HEK293T (cell line): ENCODE results near the gene JUNB.

Source experiments
- CTCF ChIA-PET: fragments of 350-600 bp; formaldehyde crosslinking; extraction: SDS; loops from one replicate; lab custom pipeline; 2021; ENCODE audit warnings: antibody characterized with exemption, inconsistent platforms; lab: Yijun Ruan, JAX
- POLR2A ChIA-PET: fragments of 350-600 bp; formaldehyde crosslinking; extraction: SDS; loops from one replicate; lab custom pipeline; 2020; ENCODE audit warnings: antibody characterized with exemption, inconsistent platforms; lab: Yijun Ruan, JAX
- DNase-seq: peaks from one replicate; pipeline ENCODE4 v3.0.0; 2012; ENCODE audit warnings: mixed read lengths; ENCODE audit errors: extremely low spot score
- ARNT ChIP-seq: fragments of 450-650 bp; IDR thresholded peaks from 2 replicates; pipeline ENCODE4 v1.6.1; 2017; ENCODE audit warnings: mild to moderate bottlenecking
- BHLHE40 ChIP-seq: fragments of 450-650 bp; IDR thresholded peaks from 2 replicates; pipeline ENCODE4 v1.6.1; 2016; ENCODE audit warnings: mild to moderate bottlenecking, moderate library complexity, borderline replicate concordance
- CTBP1 ChIP-seq: fragments of 450-650 bp; IDR thresholded peaks from 2 replicates; pipeline ENCODE4 v1.6.1; 2016; ENCODE audit warnings: borderline replicate concordance
- ELF4 ChIP-seq: fragments of 450-650 bp; IDR thresholded peaks from 2 replicates; pipeline ENCODE4 v1.6.1; 2017; ENCODE audit warnings: antibody characterized with exemption
- FOXA1 ChIP-seq: fragments of 450-650 bp; IDR thresholded peaks from 2 replicates; pipeline ENCODE4 v1.6.1; 2016; ENCODE audit warnings: mild to moderate bottlenecking
- FOXK2 ChIP-seq: fragments of 450-650 bp; IDR thresholded peaks from 2 replicates; pipeline ENCODE4 v1.6.1; 2016; ENCODE audit warnings: mild to moderate bottlenecking
- FOXM1 ChIP-seq: fragments of 450-650 bp; IDR thresholded peaks from 2 replicates; pipeline ENCODE4 v1.6.1; 2017; ENCODE audit warnings: mild to moderate bottlenecking, borderline replicate concordance
- HDGF ChIP-seq: fragments of 450-650 bp; IDR thresholded peaks from 2 replicates; pipeline ENCODE4 v1.6.1; 2017; ENCODE audit warnings: antibody characterized with exemption, borderline replicate concordance
- L3MBTL2 ChIP-seq: fragments of 450-650 bp; conservative IDR thresholded peaks from 2 replicates; pipeline ENCODE4 v1.6.1; 2016; ENCODE audit warnings: mild to moderate bottlenecking
- LEF1 ChIP-seq: fragments of 450-650 bp; IDR thresholded peaks from 2 replicates; pipeline ENCODE4 v1.6.1; 2017; ENCODE audit warnings: mild to moderate bottlenecking, borderline replicate concordance
- NFRKB ChIP-seq: fragments of 450-650 bp; IDR thresholded peaks from 2 replicates; pipeline ENCODE4 v1.6.1; 2016; ENCODE audit warnings: mild to moderate bottlenecking, moderate library complexity
- SP1 ChIP-seq: fragments of 450-650 bp; IDR thresholded peaks from 2 replicates; pipeline ENCODE4 v1.6.1; 2017
- SUZ12 ChIP-seq: fragments of 450-650 bp; IDR thresholded peaks from 2 replicates; pipeline ENCODE4 v1.6.1; 2016; ENCODE audit warnings: mild to moderate bottlenecking
- TARDBP ChIP-seq: fragments of 450-650 bp; IDR thresholded peaks from 2 replicates; pipeline ENCODE4 v1.6.1; 2016
- ZNF384 ChIP-seq: fragments of 450-650 bp; IDR thresholded peaks from 2 replicates; pipeline ENCODE4 v1.6.1; 2016
- TF ChIP-seq, protein P1 (sequence below): fragments of 450-650 bp; IDR thresholded peaks from 2 replicates; pipeline ENCODE4 v1.6.1; 2016

The JUNB gene

GRCh38 chr19:12770922-12771321, 20.4 kb upstream of the JUNB start:
- POLR2A ChIA-PET: interaction anchor here (0.9 kb wide), 1 partner anchor 22 kb away, joined by 4 read pairs; no protein-coding TSS in a partner anchor
- CTCF ChIA-PET: no interaction called here
- no peak for DNase-seq
- TF ChIP-seq BHLHE40 (no peak), ELF4 (no peak), CTBP1 (no peak)

DNA sequence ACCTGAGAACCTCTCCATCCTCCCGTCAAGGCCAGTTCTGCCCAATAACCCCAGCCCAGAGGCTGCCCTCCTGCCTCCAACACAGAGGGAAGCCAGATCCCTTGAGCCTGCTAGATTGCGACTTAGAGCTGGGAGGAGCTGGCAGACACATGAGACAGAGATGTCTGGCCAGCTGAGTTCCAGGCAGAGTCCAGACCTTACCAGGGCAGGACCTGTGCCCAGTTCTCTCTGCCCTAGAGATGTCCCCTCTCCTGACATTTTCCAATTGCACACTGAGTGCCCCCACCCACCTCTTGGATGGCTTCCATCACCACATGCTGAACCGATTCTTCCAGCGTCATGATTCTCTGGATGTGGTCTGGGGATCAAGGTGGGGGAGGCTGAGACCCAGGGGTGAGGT, 19.0 kb upstream of the JUNB start:
- DNase-seq: no peak
- TF ChIP-seq SUZ12: no peak
- no peak for TF ChIP-seq TARDBP
- no peak for TF ChIP-seq HDGF
- no peak for TF ChIP-seq L3MBTL2
- TF ChIP-seq CTBP1: no peak
- ChIA-PET CTCF (interaction anchor here (0.6 to 1.6 kb wide), 3 partner anchors 15 to 1317 kb away, joined by 3 to 5 read pairs (median 4); no protein-coding TSS in a partner anchor), POLR2A (interaction anchor here (1.1 kb wide), 1 partner anchor 37 kb away, joined by 4 read pairs; no protein-coding TSS in a partner anchor)

DNA sequence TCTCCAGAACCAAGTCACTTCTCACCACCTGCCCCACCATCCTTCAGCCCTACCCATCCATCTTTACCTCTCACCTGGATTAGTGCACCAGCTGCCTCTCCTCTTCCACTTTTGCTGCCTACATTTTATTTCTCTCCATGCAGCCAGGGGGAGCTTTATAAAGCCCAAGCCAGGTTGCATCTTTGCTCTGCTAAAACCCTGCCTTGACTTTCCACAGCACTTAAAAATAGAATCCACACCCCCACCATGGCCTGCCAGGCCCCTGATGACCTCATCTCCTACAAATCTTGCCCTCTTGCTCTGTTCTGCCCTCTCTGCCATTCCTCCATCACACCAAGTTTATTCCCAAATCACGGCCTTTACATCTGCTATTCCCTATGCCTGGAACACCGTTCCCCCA, 17.7 kb upstream of the JUNB start:
- TF ChIP-seq HDGF: no peak
- CTCF ChIA-PET: interaction anchor here (0.8 to 1.6 kb wide), 4 partner anchors 13 to 23 kb away, joined by 4 to 7 read pairs (median 6); no protein-coding TSS in a partner anchor
- POLR2A ChIA-PET: interaction anchor here (0.9 to 1.2 kb wide), 3 partner anchors 33 to 118 kb away, joined by 3 to 6 read pairs (median 4); partner anchors contain the start of genes GCDH and RNASEH2A
- no peak for DNase-seq

- TF ChIP-seq TARDBP (no peak), L3MBTL2 (peak; percentile 12; the same call in 1 of the 2 replicates)
- TF ChIP-seq, protein P1, sequence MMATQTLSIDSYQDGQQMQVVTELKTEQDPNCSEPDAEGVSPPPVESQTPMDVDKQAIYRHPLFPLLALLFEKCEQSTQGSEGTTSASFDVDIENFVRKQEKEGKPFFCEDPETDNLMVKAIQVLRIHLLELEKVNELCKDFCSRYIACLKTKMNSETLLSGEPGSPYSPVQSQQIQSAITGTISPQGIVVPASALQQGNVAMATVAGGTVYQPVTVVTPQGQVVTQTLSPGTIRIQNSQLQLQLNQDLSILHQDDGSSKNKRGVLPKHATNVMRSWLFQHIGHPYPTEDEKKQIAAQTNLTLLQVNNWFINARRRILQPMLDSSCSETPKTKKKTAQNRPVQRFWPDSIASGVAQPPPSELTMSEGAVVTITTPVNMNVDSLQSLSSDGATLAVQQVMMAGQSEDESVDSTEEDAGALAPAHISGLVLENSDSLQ: no peak
- ChIA-PET POLR2A (no interaction called here), CTCF (no interaction called here)
- DNase-seq: no peak
Observed at GRCh38 chr19:12774588-12775555, 16.4 kb upstream of the JUNB start, which contains the start of gene HOOK2. Gene HOOK2, minus strand, starts transcription at chr19:12775552. Its CDS starts 103 bp downstream, at chr19:12775449.

- DNase-seq: peak; percentile 76
- TF ChIP-seq LEF1 (no peak), FOXA1 (no peak), NFRKB (no peak), BHLHE40 (no peak), HDGF (no peak), FOXK2 (no peak), CTBP1 (no peak), SP1 (no peak), TARDBP (no peak), SUZ12 (no peak), L3MBTL2 (no peak), FOXM1 (no peak; the same call in 1 of the 2 replicates), ZNF384 (no peak)
- TF ChIP-seq, protein P1: no peak
- ChIA-PET POLR2A (interaction anchor here (0.6 to 3.7 kb wide), 11 partner anchors 10 to 114 kb away, joined by 3 to 55 read pairs (median 5); partner anchors contain the start of genes GCDH and JUNB), CTCF (interaction anchor here (0.6 to 3.3 kb wide), 14 partner anchors 11 to 1347 kb away, joined by 3 to 19 read pairs (median 5); partner anchors contain the start of genes JUNB, PRDX2 and THSD8)
Observed at GRCh38 chr19:12777217-12778016, 13.9 kb upstream of the JUNB start.

DNA sequence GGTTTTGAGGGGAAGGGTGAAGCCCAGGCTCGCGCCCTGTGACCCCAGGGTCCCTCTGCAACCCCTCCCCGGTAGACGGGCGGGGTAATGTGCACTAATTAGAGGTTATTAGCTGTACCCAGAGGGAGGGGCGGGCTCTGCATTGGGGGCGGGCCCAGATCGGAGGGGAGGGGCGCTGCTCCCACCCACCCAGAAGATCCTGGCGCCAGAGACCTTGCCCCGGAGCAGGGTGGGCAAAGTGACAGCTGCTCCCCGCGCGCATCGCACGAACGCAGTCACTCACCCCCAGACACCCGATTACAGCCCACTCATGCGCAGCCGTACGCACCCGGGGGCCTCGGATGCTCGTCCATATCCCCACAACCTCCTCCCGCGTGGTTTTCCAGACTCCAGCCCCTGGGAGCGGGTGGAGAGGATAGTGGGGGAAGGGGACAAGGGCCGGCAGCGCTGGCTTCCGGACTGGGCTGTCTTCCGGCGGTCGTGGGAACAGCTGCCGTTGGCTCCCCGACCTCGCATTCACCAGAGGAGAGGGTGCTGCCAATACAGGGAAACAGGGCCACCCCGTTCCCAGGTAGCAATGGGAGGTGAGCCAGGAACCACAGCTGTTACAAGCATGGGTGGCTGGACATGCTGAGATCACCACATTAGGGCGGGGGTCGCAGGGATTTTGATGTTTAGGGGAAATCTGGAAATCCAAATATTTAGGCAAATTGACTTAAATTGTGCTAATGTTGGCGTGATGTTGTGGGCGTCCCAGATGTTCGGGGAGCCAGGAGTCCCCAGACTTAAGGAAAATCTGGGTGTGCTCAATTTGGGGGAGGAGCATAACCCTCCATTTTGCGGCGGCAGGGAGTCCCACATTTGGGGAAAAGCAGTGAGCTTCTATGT, 13.0 kb upstream of the JUNB start:
- ChIA-PET CTCF (interaction anchor here (0.6 to 3.3 kb wide), 13 partner anchors 9 to 1269 kb away, joined by 3 to 19 read pairs (median 5); partner anchors contain the start of genes JUNB, PRDX2 and THSD8), POLR2A (interaction anchor here (0.6 to 3.7 kb wide), 10 partner anchors 11 to 113 kb away, joined by 3 to 55 read pairs (median 4); partner anchors contain the start of genes GCDH, JUNB and RNASEH2A)
- DNase-seq: no peak
- no peak for TF ChIP-seq SP1
- TF ChIP-seq, protein P1: no peak
- no peak for TF ChIP-seq BHLHE40
- no peak for TF ChIP-seq ELF4
- TF ChIP-seq ARNT: no peak
- TF ChIP-seq HDGF: no peak
- no peak for TF ChIP-seq SUZ12
- no peak for TF ChIP-seq FOXK2
- no peak for TF ChIP-seq CTBP1
- no peak for TF ChIP-seq LEF1
